ENCODE results near the gene RELL1.

DNA sequence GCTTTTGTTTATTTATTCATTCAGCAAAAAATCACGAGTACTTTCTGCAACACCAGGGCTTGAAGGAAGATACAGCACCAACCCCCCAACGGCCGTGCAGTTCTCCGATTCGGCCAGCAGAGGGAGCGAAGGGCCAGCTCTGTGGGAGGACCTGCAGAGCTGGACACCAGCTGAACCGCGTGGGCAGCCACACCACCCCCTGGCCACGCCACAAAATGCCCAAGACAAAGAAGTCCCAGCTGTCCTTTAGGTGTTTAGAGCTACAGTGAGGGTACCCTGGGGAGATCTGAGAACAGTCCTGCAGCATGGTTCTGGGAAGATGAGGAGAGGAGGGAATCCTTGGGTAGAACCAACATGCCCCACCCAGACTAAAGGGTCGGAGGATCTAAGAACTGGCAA, 83.1 kb downstream of the RELL1 start:
- TF ChIP-seq CTCF (IDR thresholded peaks at IDR 0.05; ENCODE audit: poor library complexity, severe bottlenecking) (peak; percentile 61), POLR2AphosphoS5 (IDR thresholded peaks at IDR 0.05) (no peak), EZH2 (IDR thresholded peaks at IDR 0.05; ENCODE audit: borderline replicate concordance, insufficient read depth, low read length, poor library complexity, severe bottlenecking) (no peak), RAD21 (conservative IDR thresholded peaks at IDR 0.05) (peak; percentile 62)

Data from neural cell (in vitro differentiated cells).